Measurements from ENCODE around the gene C1orf116.

The C1orf116 gene

DNA sequence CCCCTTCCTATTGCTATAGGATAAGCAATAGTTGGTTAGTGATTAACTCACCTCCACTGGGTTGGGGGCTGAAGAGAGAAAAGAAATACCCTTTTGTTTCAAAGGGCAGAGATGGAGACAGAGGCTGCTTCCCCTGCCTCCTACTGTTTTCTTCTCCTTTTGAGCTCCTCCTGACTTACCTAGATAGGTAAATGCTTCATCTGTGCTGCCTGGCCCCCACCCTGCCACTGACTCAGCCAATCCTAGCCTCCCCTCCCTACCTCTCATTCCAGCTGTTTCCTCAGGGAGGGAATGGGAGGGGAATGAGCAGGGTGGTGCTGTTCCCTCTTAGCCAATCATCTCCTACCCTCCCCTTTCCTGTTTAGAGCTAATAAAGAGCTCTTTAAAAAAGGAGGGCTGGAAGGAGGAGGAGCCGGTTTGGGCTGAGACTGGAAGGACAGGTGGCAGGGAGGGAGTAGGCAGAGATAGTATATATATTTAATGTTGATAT lies at the start of gene C1orf116:
Gene C1orf116, minus strand, starts transcription at position 229 of the 490 bp plus-strand sequence. CDS start 5,158 bp downstream, outside the sequence.
- DNase-seq: no peak

GRCh38 chr1:207081806-207082205 lies 49.2 kb upstream of the C1orf116 start:
- DNase-seq: no peak

DNA sequence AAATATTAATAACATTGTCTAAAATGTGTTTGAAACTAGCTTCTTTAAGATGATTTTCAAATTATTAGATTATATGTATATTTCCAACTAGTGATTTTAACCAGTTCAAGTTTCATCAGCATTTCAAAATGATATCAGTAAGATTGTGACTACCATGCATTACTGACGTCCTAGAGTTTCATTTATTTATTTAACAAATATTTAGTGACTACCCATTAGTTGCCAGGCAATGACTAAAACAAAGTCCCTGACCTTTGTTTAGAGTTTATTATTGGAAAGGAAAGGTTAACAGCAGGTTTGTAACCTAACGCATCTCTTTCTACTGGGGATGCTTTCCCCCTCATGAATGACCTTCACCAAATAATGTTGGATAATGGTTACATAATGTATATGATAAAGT lies 48.5 kb upstream of the C1orf116 start:
- no peak for DNase-seq

DNA sequence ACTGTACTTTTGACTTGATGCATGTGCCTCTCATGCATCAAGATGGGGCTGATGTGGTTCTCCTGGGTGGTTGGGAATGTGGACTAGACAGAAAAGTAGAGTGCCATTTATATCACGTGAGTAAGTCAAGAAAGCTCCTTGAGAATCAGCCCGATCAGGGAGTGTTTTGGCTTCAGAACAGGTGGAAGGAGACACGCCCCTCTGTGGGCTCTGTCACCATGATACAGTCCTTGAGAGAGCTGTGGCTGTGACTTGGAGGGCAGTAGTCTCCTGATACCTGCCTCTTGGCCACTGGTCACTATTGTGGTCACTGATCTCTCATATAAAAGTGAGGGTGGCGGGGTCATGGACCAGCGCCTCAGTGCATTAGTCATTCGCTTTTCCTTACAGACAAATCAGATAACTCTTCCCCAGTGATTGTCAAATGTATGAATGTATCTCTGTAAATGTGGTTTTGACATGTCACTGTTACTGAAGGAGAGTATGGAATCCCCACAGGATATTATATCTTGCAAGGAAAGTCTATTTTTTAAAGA lies 47.2 kb upstream of the C1orf116 start:
- no peak for DNase-seq

DNA sequence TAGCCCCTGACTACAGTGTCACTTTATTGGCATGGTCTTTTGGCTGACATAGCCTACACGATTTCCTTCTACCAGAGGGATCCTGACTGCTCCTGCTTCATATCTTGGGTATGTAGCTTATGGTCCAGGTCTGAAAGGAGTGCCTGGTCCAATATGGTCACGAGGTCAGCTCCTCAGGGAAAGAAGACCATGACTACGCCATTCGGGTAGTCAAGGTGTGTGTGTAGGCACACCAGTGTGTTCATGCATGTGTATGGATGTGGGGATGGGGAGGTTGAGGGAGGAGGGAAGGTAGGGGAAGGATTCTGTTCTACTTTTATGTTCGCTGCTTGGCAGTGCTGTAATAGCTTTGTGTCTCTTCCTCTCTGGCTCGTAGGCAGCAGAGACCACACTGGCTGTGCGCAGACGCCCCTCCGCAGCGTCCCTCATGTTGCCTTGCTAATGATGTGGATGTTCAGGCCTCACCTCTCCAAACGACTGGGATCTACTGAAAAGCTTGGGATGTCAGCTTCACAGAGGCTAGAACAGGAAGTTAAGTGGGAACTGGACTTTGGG lies 46.1 kb upstream of the C1orf116 start:
- DNase-seq: no peak

DNA sequence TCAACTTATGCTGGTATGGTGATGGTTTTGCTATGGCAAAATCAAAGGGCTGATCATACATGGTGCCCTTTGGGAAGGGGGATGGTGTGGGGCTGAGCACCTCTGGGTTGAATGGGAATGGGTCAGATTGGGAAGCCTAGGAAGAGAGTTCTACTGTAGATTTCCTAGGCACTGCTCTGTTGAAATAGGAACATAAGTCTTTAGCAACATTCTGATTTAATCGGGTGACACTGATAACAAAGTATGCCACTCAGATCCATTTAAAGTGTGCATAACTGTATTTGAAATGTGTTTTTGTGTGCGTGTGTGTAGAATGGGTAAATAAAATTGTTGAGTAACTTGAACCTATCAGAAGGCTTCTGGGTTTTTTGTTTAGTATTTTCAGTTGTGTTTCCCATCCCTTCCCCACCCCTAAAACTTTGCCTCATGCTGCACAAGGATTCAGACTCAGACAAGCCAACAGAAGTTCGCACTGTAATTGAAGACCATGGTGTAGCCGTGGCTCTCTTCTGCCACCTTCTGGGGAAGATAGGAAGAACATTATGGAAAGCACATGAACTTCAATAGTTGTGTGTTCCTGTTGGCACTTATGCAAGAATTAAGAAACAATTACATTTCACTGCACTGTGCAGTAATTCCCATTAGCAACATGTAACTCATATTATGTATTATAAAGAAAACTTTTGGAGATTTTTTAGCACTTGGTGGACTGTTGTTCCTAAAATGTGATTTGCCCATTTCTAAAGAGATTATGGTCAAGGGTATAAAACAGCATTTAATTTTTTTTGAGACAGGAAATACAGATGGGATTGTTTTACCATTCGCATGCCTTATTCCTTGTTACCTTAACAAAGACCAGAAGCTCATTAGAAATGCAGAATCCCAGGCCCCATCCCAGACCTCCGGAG lies 45.2 kb upstream of the C1orf116 start:
- DNase-seq: peak in 1 of 2 experiments; percentile 47

GRCh38 chr1:207077012-207077411 lies 44.5 kb upstream of the C1orf116 start:
- DNase-seq: no peak

DNA sequence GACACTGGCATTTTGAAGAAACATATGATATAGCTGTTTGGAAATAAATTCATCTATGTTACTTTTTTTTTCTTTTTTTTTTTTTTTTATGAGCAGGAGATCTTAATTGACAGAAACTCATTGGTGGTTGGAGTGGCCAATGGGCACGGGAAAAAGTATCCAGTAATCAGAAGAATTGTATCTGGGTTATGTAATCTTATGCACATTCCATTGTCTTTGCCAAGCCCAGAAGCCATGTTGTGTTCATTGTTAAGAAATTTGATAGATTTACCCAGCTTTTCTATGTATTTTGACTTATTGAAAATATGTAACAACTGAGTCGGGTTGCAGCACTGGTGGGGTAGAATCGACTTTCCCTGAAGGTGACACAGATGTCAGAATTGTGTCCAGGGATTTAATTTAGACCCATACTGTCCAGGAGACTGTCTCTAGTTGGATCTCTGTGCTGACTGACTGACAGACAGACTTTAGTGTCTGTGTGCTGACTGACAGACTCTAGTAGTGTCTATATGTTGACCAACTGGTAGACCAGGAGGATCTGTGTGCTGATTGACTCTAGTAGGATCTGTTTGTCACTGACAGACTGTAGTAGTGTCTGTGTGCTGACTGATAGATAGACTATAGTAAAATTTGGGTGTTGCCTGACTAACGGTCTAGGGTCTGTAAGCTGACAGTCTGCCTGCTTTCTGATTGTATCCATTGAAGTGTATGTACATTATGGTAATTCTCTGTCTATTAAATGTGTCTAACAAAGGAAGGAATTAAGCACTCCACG lies 43.8 kb upstream of the C1orf116 start:
- no peak for DNase-seq

- DNase-seq: no peak
These were observed 41.6 kb upstream of the C1orf116 start for GRCh38 chr1:207073906-207074820.

DNA sequence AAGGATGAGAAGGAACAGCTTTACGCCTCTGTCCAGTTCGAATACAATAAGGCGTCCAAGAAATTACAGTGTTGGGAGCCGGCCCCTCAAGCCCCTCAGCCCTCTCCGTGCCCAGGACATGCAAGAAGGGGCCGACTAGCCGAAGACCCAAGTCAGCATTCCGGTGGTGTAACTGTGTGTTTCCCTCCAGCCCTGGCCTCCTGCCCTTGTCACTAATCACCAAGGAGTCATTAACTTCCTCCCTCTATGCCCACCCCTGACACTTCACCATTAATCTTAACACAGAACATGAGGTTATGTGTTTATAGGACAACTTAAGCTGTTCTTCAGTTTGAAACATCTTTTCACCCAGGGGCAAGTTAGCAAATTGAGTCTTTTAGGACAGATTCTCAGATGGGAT lies 39.7 kb upstream of the C1orf116 start:
- no peak for DNase-seq

DNA sequence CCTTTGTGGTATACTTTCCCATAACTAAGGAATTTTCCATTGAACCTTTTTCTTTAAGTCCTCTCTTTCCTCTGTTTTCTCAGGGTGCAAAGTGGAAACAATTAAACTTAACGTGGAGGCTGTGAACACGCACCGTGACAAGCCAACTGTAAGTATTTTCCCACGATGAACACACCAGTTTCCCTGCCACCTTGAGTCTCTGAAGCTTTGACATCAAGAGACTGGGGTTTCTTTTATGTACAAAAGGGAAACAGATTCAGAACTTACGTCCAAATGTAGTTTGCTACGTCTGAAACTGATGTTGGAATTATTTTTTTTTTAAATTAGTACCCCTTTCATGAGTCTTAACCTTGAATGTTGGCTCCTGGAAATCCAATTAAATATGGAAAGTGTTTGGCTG lies 38.9 kb upstream of the C1orf116 start:
- no peak for DNase-seq

DNA sequence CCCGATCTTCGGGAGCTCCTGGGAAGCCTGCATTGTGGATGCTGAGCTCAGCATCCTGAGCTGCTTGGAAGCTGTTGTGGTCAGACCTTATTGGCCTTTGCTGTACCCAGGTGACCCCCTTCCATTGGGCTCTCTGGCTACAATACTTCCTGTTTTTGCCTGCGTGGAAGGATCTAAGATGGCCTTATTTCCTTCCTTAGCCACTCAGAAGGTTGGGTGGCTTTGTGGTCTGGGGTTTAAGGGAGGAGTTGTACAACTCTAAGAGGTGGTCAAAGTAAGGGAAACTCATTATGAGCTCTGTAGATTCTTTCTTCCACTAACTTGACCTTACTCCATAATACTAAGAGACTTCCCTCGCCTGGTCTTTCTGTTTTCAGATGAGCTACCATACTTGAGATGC lies 38.3 kb upstream of the C1orf116 start:
- DNase-seq: no peak

GRCh38 chr1:207069858-207070506 lies 37.4 kb upstream of the C1orf116 start:
- DNase-seq: no peak

- DNase-seq: no peak
These were observed 36.5 kb upstream of the C1orf116 start for GRCh38 chr1:207069061-207069460.

DNA sequence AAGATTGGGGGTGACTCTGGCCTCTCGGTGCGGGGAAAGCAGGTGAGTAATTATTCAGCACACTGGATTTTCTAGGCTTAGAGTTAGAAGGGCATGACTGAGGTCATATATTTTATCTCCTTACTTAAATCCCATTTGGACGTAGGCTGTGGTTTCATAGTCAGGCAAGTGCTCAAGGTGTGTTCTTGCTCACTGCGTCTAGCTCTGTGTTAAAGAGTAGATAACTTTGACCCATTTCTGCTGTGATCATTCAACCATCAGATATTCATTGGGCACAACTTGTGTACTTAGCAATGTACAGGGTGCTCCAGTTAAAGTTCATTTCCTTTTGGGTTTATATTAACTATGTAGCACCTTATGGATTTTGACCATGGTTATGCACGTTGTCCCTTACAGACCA lies 35.1 kb upstream of the C1orf116 start:
- DNase-seq: no peak

GRCh38 chr1:207067185-207067584 lies 34.6 kb upstream of the C1orf116 start:
- no peak for DNase-seq

DNA sequence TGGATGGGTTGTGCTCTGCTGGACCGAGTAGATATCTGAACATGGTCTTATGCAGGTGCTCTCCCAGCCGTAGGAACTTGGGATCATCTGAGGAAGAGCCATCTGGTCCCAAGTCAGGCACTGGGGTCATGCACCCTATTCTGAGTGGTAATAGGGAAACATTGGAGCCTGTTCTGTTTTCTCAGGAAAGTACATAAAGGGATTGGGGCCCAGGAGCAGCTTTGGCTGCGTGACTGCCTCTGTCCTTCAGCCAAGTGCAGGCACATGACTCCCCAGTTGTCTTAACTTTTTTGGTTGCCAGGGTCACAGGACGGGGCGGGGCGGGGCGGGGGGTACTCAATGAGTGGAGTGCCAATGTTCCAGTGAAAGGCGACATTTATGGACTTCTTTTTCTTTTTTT lies 32.0 kb upstream of the C1orf116 start:
- DNase-seq: no peak

GRCh38 chr1:207063014-207063413 lies 30.5 kb upstream of the C1orf116 start:
- no peak for DNase-seq

- no peak for DNase-seq
These were observed 29.5 kb upstream of the C1orf116 start for GRCh38 chr1:207062058-207062457.

- no peak for DNase-seq
These were observed 28.0 kb upstream of the C1orf116 start for GRCh38 chr1:207060596-207060995.

- DNase-seq: no peak
These were observed 27.3 kb upstream of the C1orf116 start for GRCh38 chr1:207059881-207060280.

Data from cerebellar nuclear complex (tissue), 1 donor.